ENCODE results near the gene CTNND2.

Gene CTNND2

DNA sequence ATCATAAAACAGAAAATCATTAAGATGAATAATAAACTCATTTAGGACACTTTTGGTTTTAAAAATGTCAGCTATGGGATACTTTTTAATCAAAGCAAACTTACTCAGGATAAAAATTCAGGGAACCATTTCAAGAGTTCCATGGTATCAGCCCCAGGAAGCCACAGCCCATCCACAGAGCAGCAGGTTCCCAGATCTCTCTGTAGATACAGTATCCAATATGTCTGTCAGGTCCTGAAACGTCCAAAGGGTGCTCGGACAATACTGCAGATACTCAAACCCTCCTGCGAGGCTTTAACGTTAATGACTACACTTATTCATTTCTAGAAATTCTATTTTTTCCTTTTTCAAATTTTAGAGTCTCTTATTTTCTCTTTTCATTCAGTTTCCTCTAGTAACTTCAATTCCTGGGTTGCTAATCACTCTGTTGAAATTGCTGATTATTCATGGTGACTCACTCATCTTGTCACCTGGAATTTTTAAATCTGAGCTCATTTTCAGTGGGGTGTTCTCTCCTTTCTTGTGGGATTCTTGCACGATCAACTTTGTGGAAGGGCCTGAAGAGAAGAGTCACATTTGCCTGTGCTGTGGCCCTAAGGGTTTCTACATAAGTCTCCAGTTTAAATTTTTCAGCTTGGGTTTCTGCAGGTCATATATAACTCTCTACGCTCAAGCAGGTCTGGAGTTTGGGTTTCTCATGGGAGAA is 435.8 kb downstream of the CTNND2 start:
- FAIRE-seq (no peak), DNase-seq (ENCODE audit: insufficient read length, low spot score) (no peak)
- TF ChIP-seq CTCF (IDR thresholded peaks at IDR 0.05; ENCODE audit: insufficient read depth, missing control alignments), result no peak

GRCh38 chr5:11467588-11467987 is 436.7 kb downstream of the CTNND2 start:
- no peak for TF ChIP-seq CTCF (IDR thresholded peaks at IDR 0.05; ENCODE audit: insufficient read depth, missing control alignments)
- no peak for DNase-seq (ENCODE audit: insufficient read length, low spot score)
- FAIRE-seq, result no peak

GRCh38 chr5:11459716-11460115 is 444.5 kb downstream of the CTNND2 start:
- DNase-seq (ENCODE audit: insufficient read length, low spot score) (no peak), FAIRE-seq (no peak)
- no peak for TF ChIP-seq CTCF (IDR thresholded peaks at IDR 0.05; ENCODE audit: insufficient read depth, missing control alignments)

- no peak for FAIRE-seq
- DNase-seq (ENCODE audit: insufficient read length, low spot score), result no peak
- no peak for TF ChIP-seq CTCF (IDR thresholded peaks at IDR 0.05; ENCODE audit: insufficient read depth, missing control alignments)
Measured at GRCh38 chr5:11455505-11455904, 448.7 kb downstream of the CTNND2 start.

DNA sequence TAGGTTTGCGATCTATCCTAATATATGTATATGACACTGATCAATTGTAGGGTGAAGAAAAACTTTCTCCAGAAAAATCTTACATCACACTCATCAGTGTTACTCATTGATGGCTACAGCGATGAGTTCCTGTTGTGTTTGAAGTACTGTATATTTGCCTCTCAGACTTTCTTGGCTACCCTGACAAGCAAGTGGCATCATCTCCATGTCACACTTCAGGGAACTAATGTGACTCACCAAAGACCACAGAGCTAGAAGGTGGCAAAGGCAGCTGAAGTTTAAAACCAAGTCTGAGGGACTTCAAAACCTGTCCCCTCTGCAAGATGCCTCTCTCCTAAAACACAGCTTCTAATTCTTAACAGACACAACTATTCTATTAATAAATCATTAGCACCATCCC is 451.4 kb downstream of the CTNND2 start:
- DNase-seq (ENCODE audit: insufficient read length, low spot score) (no peak), FAIRE-seq (no peak)
- TF ChIP-seq CTCF (IDR thresholded peaks at IDR 0.05; ENCODE audit: insufficient read depth, missing control alignments), result no peak

GRCh38 chr5:11449966-11450365 is 454.3 kb downstream of the CTNND2 start:
- FAIRE-seq, result no peak
- DNase-seq (ENCODE audit: insufficient read length, low spot score), result no peak
- no peak for TF ChIP-seq CTCF (IDR thresholded peaks at IDR 0.05; ENCODE audit: insufficient read depth, missing control alignments)

DNA sequence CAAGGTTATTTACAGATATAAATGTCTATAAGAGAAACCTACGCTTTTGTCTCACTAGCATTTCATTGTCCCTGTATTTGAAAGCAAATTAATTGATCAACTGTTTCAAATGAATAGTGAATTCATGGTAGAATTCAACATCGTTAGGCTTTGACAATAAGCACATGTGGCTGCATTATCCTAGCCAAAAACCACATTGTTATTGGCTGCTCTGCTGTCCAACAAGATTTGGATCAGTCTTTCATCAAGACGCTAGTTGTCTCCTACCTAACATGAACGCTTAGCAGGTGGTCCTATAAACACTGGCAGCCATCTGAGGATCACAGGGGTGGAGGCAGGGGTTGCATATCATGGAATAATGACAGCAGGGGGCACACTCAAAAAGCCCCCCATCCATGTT is 455.0 kb downstream of the CTNND2 start:
- TF ChIP-seq CTCF (IDR thresholded peaks at IDR 0.05; ENCODE audit: insufficient read depth, missing control alignments), result no peak
- FAIRE-seq (no peak), DNase-seq (ENCODE audit: insufficient read length, low spot score) (no peak)

Measured in D721Med (cell line).